GM18861 (cell line): ENCODE data around the gene ACOT12.
"Not testable (repeated sequence)": the region's sequence is repeated elsewhere in the genome, so short reads cannot be mapped to it uniquely, and the experiment has no call there.

Experiments
- ATAC-seq: cut with Tn5 transposase; IDR thresholded peaks from one replicate; pipeline ENCODE4 v1.9.1; 2021; ENCODE audit not compliant: unreplicated experiment

ACOT12 gene

GRCh38 chr5:81345411-81346003 is 48.4 kb downstream of the ACOT12 start:
- no peak for ATAC-seq

- no peak for ATAC-seq
Measured at GRCh38 chr5:81344736-81345135, 49.2 kb downstream of the ACOT12 start.

- ATAC-seq: not testable (repeated sequence)
Measured at GRCh38 chr5:81338213-81338612, 55.7 kb downstream of the ACOT12 start.

GRCh38 chr5:81337803-81338202 is 56.1 kb downstream of the ACOT12 start:
- ATAC-seq: no peak

- no peak for ATAC-seq
Measured at GRCh38 chr5:81336556-81336955, 57.4 kb downstream of the ACOT12 start.

- no peak for ATAC-seq
Measured at GRCh38 chr5:81335946-81336345, 58.0 kb downstream of the ACOT12 start.

GRCh38 chr5:81334304-81335061 is 59.5 kb downstream of the ACOT12 start:
- ATAC-seq: no peak

GRCh38 chr5:81326554-81326953 is 67.4 kb downstream of the ACOT12 start:
- no peak for ATAC-seq

GRCh38 chr5:81317536-81317935 is 76.4 kb downstream of the ACOT12 start:
- ATAC-seq: no peak

GRCh38 chr5:81316571-81316970 is 77.4 kb downstream of the ACOT12 start:
- ATAC-seq: no peak

- no peak for ATAC-seq
Measured at GRCh38 chr5:81315830-81316229, 78.1 kb downstream of the ACOT12 start.

- no peak for ATAC-seq
Measured at GRCh38 chr5:81315336-81315735, 78.6 kb downstream of the ACOT12 start.

- ATAC-seq: no peak
Measured at GRCh38 chr5:81314581-81314980, 79.4 kb downstream of the ACOT12 start.

GRCh38 chr5:81313686-81314085 is 80.2 kb downstream of the ACOT12 start:
- ATAC-seq: no peak

- no peak for ATAC-seq
Measured at GRCh38 chr5:81313278-81313677, 80.7 kb downstream of the ACOT12 start.

- no peak for ATAC-seq
Measured at GRCh38 chr5:81310402-81311063, 83.4 kb downstream of the ACOT12 start.

- no peak for ATAC-seq
Measured at GRCh38 chr5:81308836-81309235, 85.1 kb downstream of the ACOT12 start.

GRCh38 chr5:81305785-81306184 is 88.1 kb downstream of the ACOT12 start:
- no peak for ATAC-seq

- ATAC-seq: no peak
Measured at GRCh38 chr5:81303563-81303962, 90.4 kb downstream of the ACOT12 start.

GRCh38 chr5:81302596-81302995 is 91.3 kb downstream of the ACOT12 start:
- no peak for ATAC-seq

GRCh38 chr5:81301271-81302015 is 92.5 kb downstream of the ACOT12 start, which contains the start of gene ZCCHC9:
ZCCHC9 (plus strand) TSS chr5:81301587; CDS start chr5:81304758, 3,171 bp downstream.
- ATAC-seq: peak; percentile 89
